HG02588 (cell line): ENCODE results near the gene UBL4B.

Experiments used
- ATAC-seq: cut with Tn5 transposase; IDR thresholded peaks from one replicate; pipeline ENCODE4 v1.9.1; 2021; ENCODE audit warnings: mild to moderate bottlenecking, moderate library complexity; ENCODE audit not compliant: unreplicated experiment

UBL4B gene

DNA sequence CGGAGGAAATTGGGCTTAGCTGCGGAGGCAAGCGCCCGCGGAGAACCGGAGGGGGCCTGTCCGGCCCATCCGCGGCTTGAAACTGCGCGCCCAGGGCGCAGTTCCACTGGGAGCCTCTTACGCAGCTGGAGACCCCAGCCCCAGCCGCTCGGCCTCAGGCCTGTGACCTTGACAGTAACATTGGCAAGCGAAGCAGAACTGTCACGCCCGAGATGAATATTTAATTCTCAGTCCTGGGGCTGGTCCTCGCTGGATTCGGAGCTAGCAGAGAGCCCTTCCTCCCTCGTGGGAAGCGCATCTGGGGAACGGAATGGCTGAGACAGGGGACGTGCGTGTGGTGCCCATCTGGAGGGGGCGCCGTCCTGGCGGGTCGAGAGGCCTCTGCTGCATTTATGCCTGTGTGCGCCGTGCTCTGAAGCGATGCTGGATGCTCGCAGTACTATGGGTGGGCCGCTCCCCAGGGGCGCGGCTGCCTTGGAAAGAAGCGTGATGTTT, 39.0 kb downstream of the UBL4B start:
- ATAC-seq, result no peak

DNA sequence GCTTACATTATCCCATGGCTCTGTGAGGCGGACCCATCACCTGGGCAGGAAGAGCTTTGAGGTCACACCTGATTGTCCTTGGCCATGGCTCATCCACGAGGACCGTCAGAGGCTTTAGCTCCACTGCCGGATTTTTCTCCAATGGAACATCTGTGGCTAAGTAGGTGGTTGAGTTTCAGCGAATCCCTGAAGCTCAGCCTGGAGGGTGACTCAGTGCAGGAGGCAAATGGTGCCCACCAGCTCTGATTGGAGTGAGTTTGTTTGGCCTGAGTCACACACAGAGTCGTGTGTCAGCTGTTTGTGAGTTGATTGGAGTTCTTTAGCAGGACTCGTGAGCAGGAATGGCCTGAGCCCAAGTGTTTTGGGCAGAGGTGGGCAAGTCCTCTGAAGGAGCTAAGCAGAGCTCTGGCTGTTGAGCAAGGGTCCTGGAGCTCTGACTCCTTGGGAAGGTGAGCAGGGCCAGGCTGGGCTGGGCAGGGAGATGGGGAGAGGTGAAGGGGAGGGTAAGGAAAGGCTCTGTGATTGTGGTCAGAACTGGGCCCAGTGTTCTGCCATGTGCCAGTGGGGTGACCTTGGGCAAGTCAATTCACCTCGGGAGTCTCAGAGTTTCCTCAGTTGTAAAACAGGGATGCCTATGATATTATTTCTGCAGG, 40.0 kb downstream of the UBL4B start:
- no peak for ATAC-seq

DNA sequence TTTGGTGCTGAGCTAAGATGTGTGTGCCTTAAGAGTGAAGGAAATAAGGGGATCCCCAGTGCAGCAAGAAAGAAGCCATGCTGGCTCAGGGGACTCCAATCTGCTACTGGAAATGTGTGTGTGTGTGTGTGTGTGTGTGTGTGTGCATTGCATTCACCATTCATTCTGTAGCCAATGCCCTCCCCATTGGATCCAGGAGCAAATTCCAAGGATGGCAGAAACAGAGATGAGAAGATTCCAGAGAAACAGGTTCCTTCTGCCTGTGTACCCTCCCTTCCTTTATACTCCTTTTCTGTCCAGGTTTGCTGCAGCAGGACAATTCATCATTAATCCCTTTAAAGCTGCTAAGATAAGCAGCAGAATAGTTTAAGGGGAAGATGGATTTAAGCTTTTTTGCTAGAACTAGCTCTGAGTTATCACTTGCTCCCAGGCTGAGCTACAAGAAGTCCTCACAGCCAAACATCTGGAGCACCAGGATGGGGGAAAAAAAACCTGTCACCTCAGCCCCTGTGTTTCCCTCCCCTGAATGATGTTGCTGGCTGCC, 41.2 kb downstream of the UBL4B start:
- no peak for ATAC-seq

DNA sequence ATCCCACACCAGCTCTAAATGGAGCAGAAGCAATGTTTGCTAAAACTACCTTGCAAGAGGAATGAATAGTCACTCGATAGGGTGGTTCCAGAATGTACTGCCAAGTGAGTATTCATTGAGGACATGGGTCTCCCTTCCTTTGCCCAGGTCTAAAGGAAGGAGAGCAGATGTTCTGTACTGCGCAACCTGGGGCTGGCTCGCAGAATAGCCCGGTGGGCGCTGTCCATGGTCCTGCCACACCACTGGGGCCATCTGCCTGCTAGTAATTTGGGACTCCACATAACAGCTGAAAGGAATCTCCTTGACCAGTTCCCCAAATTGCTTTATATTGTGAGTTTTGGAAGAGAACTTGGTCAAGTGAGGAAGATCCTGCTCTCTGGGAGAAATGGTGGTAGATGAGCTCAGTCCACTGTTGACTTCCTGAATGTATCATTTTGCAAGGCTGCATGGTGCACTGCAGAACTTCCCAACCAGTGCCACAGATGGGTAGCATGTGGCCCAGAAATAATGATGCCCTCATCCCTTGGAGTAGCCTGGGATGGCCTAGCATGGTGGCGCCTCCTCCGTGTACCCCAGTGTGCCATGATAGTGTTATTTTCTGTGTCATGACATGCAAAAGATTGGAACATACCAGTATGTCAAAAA, 43.8 kb downstream of the UBL4B start:
- no peak for ATAC-seq

DNA sequence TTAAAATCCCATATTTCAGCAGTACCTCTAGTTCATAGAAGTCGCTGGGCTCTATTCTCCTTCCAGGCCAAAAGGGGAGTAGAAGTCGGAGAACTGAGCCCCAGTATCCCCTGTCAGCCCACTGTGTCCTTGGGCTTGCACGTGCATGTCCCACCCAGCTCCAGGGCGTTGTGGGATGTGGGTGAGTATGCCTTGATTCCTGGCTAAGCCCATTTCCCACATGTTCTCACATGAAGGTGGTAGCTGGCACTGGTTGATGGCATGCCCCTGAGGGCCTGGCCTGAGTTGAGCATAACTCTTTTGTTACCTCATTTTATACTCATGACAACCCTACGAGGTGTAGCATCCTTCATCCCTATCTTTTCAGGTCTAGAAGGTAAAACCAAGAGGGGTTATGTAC, 46.0 kb downstream of the UBL4B start:
- no peak for ATAC-seq

DNA sequence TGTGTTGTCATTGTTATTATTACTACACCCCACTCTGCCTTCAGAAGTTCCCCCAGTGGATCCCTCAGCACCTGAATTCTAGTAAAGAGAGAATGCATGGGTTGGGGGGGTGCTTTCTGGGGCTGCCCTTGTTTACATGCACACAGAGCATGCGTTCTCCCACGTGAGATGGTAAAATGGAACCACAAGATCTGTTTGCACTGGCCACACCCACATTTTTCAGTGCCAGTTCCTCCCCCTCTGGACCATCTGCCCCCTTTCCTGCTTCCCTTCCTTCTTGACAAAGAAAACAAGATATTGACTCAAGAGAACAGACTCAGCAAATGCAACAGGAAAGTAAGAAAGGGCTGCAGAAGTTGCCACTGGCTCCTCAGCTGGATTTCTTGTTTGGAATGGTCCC, 46.9 kb downstream of the UBL4B start:
- ATAC-seq, result no peak

DNA sequence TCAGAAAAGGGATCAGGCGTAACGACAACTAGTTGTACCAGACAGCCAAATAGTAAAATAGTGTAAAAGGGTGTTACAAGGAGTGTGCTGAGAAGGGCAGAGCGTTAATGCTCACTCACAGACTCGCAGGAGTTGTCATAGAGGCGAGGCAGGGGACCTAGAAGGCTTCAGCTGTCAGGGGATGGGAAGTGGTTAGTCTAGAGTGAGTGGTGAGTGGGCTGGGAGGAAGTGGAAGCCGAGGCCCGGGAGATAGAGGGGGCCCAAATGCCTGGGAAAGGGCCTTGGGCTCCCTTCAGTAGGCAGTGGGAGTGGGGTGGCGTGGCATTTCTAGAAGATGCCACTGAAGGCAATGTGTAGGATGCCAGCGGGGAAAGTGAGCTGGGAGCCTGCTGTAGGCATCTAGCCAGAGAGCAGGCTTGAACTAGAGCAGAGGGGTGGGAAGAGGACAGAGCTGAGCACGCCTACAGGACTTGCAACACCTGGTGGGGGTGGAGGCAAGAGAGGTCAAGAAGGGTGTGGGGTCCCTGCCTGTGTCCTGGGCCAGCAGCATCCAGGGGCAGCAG, 48.4 kb downstream of the UBL4B start:
- ATAC-seq, result no peak

DNA sequence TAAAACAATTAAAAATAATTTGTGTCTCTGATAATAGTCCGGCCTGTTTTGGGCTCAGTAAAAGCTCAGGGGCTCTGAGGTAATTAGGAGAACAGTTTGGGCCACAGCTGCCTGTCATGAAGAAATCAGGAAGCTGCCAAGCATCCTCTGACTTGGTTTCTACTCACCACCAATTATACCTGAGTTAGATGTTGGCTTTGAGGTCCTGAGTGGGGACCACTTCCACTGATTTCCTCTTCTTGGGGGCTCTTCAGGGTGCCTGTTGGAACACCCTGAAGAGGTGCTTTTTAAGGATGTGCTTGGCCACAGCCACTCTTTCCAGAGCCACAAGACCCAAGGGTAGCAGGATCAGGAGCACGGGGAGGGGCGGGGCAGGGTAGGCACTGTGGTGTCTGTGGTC, 48.9 kb downstream of the UBL4B start:
- ATAC-seq, result no peak

DNA sequence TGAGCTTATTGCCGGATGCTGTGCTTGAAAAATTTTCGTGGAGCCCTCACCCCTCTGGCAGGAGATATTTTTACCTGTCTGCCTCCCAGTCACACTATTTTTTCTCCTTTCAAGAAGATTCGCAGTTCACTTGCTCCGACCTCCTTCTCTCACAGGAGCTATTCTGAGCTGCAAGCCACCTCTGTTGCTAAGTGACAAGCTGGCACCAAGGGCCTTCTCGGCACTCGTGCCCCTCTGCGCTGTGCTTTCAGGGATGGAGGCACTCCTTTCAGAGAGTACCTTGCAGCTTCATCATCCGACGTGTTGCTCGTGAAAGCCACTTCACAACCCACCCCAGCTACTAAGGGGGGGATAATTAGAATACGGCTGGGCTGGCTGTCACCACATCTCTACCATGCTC, 49.6 kb downstream of the UBL4B start:
- ATAC-seq, result no peak
